OCI-M2 (cell line): ENCODE data around the gene CYP3A7.
"Not testable (repeated sequence)": the region's sequence is repeated elsewhere in the genome, so short reads cannot be mapped to it uniquely, and the experiment has no call there.

Source experiments
- DNase-seq: peaks from one replicate; lab custom pipeline; 2025; ENCODE audit not compliant: unreplicated experiment; lab: John Stamatoyannopoulos, UW

CYP3A7 gene

GRCh38 chr7:99734987-99735386, at the start of gene CYP3A7:
CYP3A7 (minus strand) TSS chr7:99735196; CDS start chr7:99735093, 103 bp downstream.
- DNase-seq, result no peak

- DNase-seq, result no peak
Measured at GRCh38 chr7:99784007-99784406, 49.0 kb upstream of the CYP3A7 start, which contains the start of gene CYP3A4. CYP3A4 (minus strand) TSS chr7:99784184; CDS start chr7:99784081, 103 bp downstream.

GRCh38 chr7:99782012-99782953, 47.3 kb upstream of the CYP3A7 start:
- no peak for DNase-seq

- no peak for DNase-seq
Measured at GRCh38 chr7:99780588-99780987, 45.6 kb upstream of the CYP3A7 start.

GRCh38 chr7:99779949-99780348, 45.0 kb upstream of the CYP3A7 start:
- no peak for DNase-seq

GRCh38 chr7:99778880-99779279, 43.9 kb upstream of the CYP3A7 start:
- no peak for DNase-seq

GRCh38 chr7:99773395-99773794, 38.4 kb upstream of the CYP3A7 start:
- DNase-seq, result not testable (repeated sequence)

GRCh38 chr7:99772565-99772964, 37.6 kb upstream of the CYP3A7 start:
- DNase-seq, result no peak

- DNase-seq, result not testable (repeated sequence)
Measured at GRCh38 chr7:99769494-99769893, 34.5 kb upstream of the CYP3A7 start.

- no peak for DNase-seq
Measured at GRCh38 chr7:99768471-99768870, 33.5 kb upstream of the CYP3A7 start.

- no peak for DNase-seq
Measured at GRCh38 chr7:99767662-99768061, 32.7 kb upstream of the CYP3A7 start.

- DNase-seq, result no peak
Measured at GRCh38 chr7:99766484-99767099, 31.6 kb upstream of the CYP3A7 start.

GRCh38 chr7:99764478-99764877, 29.5 kb upstream of the CYP3A7 start:
- DNase-seq, result no peak

GRCh38 chr7:99762680-99763327, 27.8 kb upstream of the CYP3A7 start:
- DNase-seq, result peak; percentile 2

- no peak for DNase-seq
Measured at GRCh38 chr7:99755085-99755484, 20.1 kb upstream of the CYP3A7 start.

- DNase-seq, result no peak
Measured at GRCh38 chr7:99752356-99752755, 17.4 kb upstream of the CYP3A7 start.

- DNase-seq, result not testable (repeated sequence)
Measured at GRCh38 chr7:99751322-99752052, 16.5 kb upstream of the CYP3A7 start.

- DNase-seq, result no peak
Measured at GRCh38 chr7:99748846-99749579, 14.0 kb upstream of the CYP3A7 start.

- not testable (repeated sequence) for DNase-seq
Measured at GRCh38 chr7:99746915-99747314, 11.9 kb upstream of the CYP3A7 start.

- not testable (repeated sequence) for DNase-seq
Measured at GRCh38 chr7:99745395-99745794, 10.4 kb upstream of the CYP3A7 start.
